Fibroblast of the aortic adventitia (primary cell): ENCODE results near the gene DMD. TPM values are rescaled to one million over a fixed set of nuclear protein-coding genes. Genes with fewer than 3 reads are reported as not detected.

Experiments
- DNase-seq: peaks from one replicate; pipeline ENCODE4 v3.0.0-alpha.2; 2010; ENCODE audit warnings: low read depth
- H3K4me3 ChIP-seq: 2 replicates; pipeline ENCODE4 v1.5.1; 2011; ENCODE audit warnings: low read depth, mild to moderate bottlenecking, control low read depth, low read length, moderate library complexity
- CTCF ChIP-seq: IDR thresholded peaks from 2 replicates; pipeline ENCODE4 v1.5.1; 2011; ENCODE audit warnings: mild to moderate bottlenecking, low read length, control low read depth, inconsistent platforms; ENCODE audit not compliant: insufficient read depth
- total RNA-seq: library from RNA; depleted of rRNA; stranded (reverse); fragments of >200 nt; gene quantifications from 2 replicates; pipeline ENCODE4 v1.2.3, GENCODE V29; 2012; ENCODE audit warnings: low replicate concordance

The DMD gene
- total RNA-seq, 1 donor, result 10.3 TPM

DNA sequence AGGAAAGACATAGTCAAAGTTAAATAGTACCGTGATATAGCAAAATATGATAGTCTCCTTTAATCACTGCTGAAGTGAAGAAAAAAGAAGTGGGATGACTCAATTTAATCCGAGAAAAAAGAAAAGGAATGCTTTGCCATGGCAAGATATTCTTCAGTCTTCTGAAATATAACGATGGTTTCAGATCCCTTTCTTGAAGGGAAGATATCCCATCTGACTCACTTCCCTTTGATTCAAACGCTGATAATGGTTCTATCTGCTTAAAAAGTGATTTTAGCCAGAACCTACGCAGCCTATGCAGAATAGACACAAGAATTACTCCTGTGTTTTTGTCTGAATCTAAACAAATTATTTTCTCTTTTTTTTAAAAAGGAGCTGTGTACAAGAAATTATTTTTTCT, 2071.4 kb downstream of the DMD start:
- DNase-seq, result no peak
- TF ChIP-seq CTCF, result no peak
- no peak overlapping the region for H3K4me3 ChIP-seq

- H3K4me3 ChIP-seq, result no peak overlapping the region
- DNase-seq, result no peak
- no peak for TF ChIP-seq CTCF
These were observed 2073.2 kb downstream of the DMD start for GRCh38 chrX:31138124-31138523.

DNA sequence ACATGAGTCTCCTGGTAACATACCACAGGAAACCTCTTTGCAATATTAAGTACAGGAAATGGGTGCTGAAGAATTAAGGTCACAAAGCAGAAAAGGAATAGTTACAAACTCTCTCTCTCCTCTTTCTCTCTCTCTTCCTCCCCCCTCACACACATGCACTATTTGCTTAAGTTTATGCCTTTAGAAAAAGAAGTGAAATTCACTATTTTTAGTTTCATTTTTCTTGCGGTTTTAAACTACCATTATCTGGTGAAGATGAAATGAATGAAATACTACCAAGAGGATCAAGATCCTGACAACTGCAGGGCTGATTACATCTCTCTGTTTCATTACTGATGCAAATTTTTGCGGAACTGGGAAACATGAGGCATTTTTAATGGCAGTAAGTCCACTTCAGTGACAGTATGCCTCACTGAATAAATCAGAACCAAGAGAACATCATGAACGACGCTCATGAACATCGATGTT, 2075.2 kb downstream of the DMD start:
- H3K4me3 ChIP-seq, result no peak overlapping the region
- no peak for DNase-seq
- TF ChIP-seq CTCF, result no peak

- H3K4me3 ChIP-seq, result no peak overlapping the region
- TF ChIP-seq CTCF, result no peak
- no peak for DNase-seq
These were observed 2078.5 kb downstream of the DMD start for GRCh38 chrX:31132821-31133241.

- H3K4me3 ChIP-seq, result no peak overlapping the region
- no peak for TF ChIP-seq CTCF
- no peak for DNase-seq
These were observed 2080.7 kb downstream of the DMD start for GRCh38 chrX:31130457-31131220.

- H3K4me3 ChIP-seq, result no peak overlapping the region
- no peak for TF ChIP-seq CTCF
- DNase-seq, result no peak
These were observed 2082.5 kb downstream of the DMD start for GRCh38 chrX:31128855-31129254.

- DNase-seq, result no peak
- no peak for TF ChIP-seq CTCF
- H3K4me3 ChIP-seq, result no peak overlapping the region
These were observed 2083.6 kb downstream of the DMD start for GRCh38 chrX:31127716-31128115.
